K562 (cell line): ENCODE results near the gene MUC5AC. TPM values are rescaled to one million over a fixed set of nuclear protein-coding genes. Genes with fewer than 3 reads are reported as not detected.

Experiments
- ATAC-seq: fragments of 200-7000 bp; cut with Tn5 transposase; 3 replicates; pipeline ENCODE4 v1.9.1; 2020; ENCODE audit warnings: moderate library complexity
- BruUV-seq: library from RNA; stranded (reverse); fragments of 400-500 nt; replicated peaks from 2 replicates; lab custom pipeline; 2021; lab: Mats Ljungman, UMichigan
- CTCF ChIA-PET: fragments of 300-600 bp; formaldehyde crosslinking; extraction: SDS; loops from one replicate; lab custom pipeline; 2021; ENCODE audit warnings: low intra/inter-chr PET ratio; lab: Yijun Ruan, JAX
- POLR2A ChIA-PET: fragments of 300-600, 350-650 bp; sonication (Branson Sonifier 250); formaldehyde crosslinking; extraction: SDS; loops from one replicate; lab custom pipeline; 2021; ENCODE audit warnings: antibody characterized with exemption, inconsistent platforms; lab: Yijun Ruan, JAX
- DNase-seq, 4 experiments: peaks; one replicate each; pipeline versions ENCODE4 v3.0.0 to v3.0.0-alpha.2; 2011 to 2018; ENCODE audit warnings: low spot score in 3 of 4, mixed read lengths in 3 of 4; ENCODE audit errors: extremely low read depth in 1 of 4
- FAIRE-seq: peaks from 2 replicates; lab custom pipeline; 2011; peaks lifted over from hg19 to GRCh38; lab: Jason Lieb, UNC
- H2AFZ ChIP-seq: 2 replicates; pipeline ENCODE4 v1.6.0; 2011; ENCODE audit warnings: low read depth, low read length, control low read depth, inconsistent platforms
- H3K27ac ChIP-seq: fragments of 200-600 bp; 3 replicates; pipeline ENCODE4 v1.8.0; 2011; ENCODE audit warnings: low read depth, mild to moderate bottlenecking, control low read depth, inconsistent platforms, low read length, moderate library complexity, mixed read lengths; ENCODE audit errors: extremely low read depth
- H3K27me3 ChIP-seq, 2 experiments: fragments of 300-600 bp in 1 of 2; 2 replicates in 1 of 2; 3 replicates in 1 of 2; pipeline versions ENCODE4 v1.6.0 to v1.8.0; 2011; ENCODE audit warnings: inconsistent platforms in 2 of 2, low read length in 2 of 2, mild to moderate bottlenecking in 1 of 2, mixed read lengths in 1 of 2, moderate library complexity in 1 of 2; ENCODE audit not compliant: control insufficient read depth in 2 of 2, insufficient read depth in 2 of 2
- H3K36me3 ChIP-seq: fragments of 300-600 bp; 3 replicates; pipeline ENCODE4 v1.8.0; 2011; ENCODE audit warnings: mild to moderate bottlenecking, low read length, inconsistent platforms; ENCODE audit not compliant: control insufficient read depth, insufficient read depth
- H3K4me1 ChIP-seq, 2 experiments: fragments of 200-600 bp in 1 of 2; replicated peaks in 1 of 2; 2 replicates in 1 of 2; 3 replicates in 1 of 2; pipeline versions ENCODE4 v1.5.1 to v1.8.0; 2011; ENCODE audit warnings: inconsistent platforms in 2 of 2, low read length in 2 of 2, mild to moderate bottlenecking in 1 of 2, mixed read lengths in 1 of 2, moderate library complexity in 1 of 2; ENCODE audit not compliant: control insufficient read depth in 2 of 2, insufficient read depth in 2 of 2
- H3K4me2 ChIP-seq: 2 replicates; pipeline ENCODE4 v1.6.1; 2011; ENCODE audit warnings: low read length, control low read depth, inconsistent platforms, mixed read lengths; ENCODE audit not compliant: insufficient read depth
- H3K4me3 ChIP-seq: fragments of 200-600 bp; sonication (generic), shearing (Covaris generic); 2 replicates; pipeline ENCODE4 v1.5.1; 2016; ENCODE audit warnings: control low read depth, inconsistent platforms
- H3K79me2 ChIP-seq: fragments of 200-600 bp; 3 replicates; pipeline ENCODE4 v1.8.0; 2011; ENCODE audit warnings: low read length, inconsistent platforms; ENCODE audit not compliant: control insufficient read depth, insufficient read depth
- H3K9ac ChIP-seq, 2 experiments: 2 replicates each; pipeline versions ENCODE4 v1.6.0 to v1.6.1; 2011; ENCODE audit warnings: low read depth in 2 of 2, low read length in 2 of 2, control low read depth in 1 of 2, inconsistent platforms in 1 of 2, mild to moderate bottlenecking in 1 of 2, mixed read lengths in 1 of 2; ENCODE audit not compliant: insufficient read depth in 1 of 2
- H3K9me1 ChIP-seq: one replicate; pipeline ENCODE4 v1.6.0; 2011; ENCODE audit warnings: inconsistent platforms, mild to moderate bottlenecking, low read length, moderate library complexity; ENCODE audit not compliant: control insufficient read depth, insufficient read depth
- H3K9me3 ChIP-seq: replicated peaks from 2 replicates; pipeline ENCODE4 v1.5.1; 2011; ENCODE audit warnings: low read depth, low read length, inconsistent platforms; ENCODE audit not compliant: control insufficient read depth, insufficient read depth
- H4K20me1 ChIP-seq: replicated peaks from 2 replicates; pipeline ENCODE4 v1.6.1; 2011; ENCODE audit warnings: low read length, inconsistent platforms, mixed read lengths; ENCODE audit not compliant: control insufficient read depth, insufficient read depth
- ERF ChIP-seq: fragments of 450-650 bp; formaldehyde crosslinking; IDR thresholded peaks from 2 replicates; pipeline ENCODE4 v1.4.0; 2020; ENCODE audit warnings: mild to moderate bottlenecking, mixed read lengths
- MYBL2 ChIP-seq, 2 experiments: fragments of 450-650 bp in 1 of 2; sonication (generic) in 1 of 2; formaldehyde crosslinking in 1 of 2; IDR thresholded peaks; 2 replicates each; pipeline versions ENCODE4 v1.6.1 to v1.8.1; 2017 to 2022; ENCODE audit warnings: borderline replicate concordance in 1 of 2, inconsistent platforms in 1 of 2, low read depth in 1 of 2, mild to moderate bottlenecking in 1 of 2, missing genetic modification reagents in 1 of 2, moderate library complexity in 1 of 2
- PTTG1 ChIP-seq: fragments of 450-650 bp; IDR thresholded peaks from 2 replicates; pipeline ENCODE4 v1.6.1; 2016; ENCODE audit warnings: low read depth, mild to moderate bottlenecking, missing genetic modification characterization, missing compliant biosample characterization
- SPI1 ChIP-seq: IDR thresholded peaks from 2 replicates; pipeline ENCODE4 v1.6.1; 2011; ENCODE audit warnings: low read depth, low read length, control low read depth, borderline replicate concordance
- U2AF1 ChIP-seq: fragments of 200-400 bp; formaldehyde crosslinking; optimal IDR thresholded peaks from 2 replicates; pipeline ENCODE3; 2017; ENCODE audit warnings: mild to moderate bottlenecking, low read depth, low read length, moderate library complexity
- ZNF121 ChIP-seq: sonication (generic); formaldehyde crosslinking; conservative IDR thresholded peaks from 2 replicates; pipeline ENCODE4 v1.8.0; 2022; ENCODE audit warnings: missing genetic modification reagents
- ZNF253 ChIP-seq: fragments of 250-450 bp; sonication (Bioruptor Pico); conservative IDR thresholded peaks from 2 replicates; pipeline ENCODE4 v1.6.1; 2021; ENCODE audit warnings: mild to moderate bottlenecking
- ZNF263 ChIP-seq: sonication (generic); formaldehyde crosslinking; IDR thresholded peaks from 2 replicates; pipeline ENCODE4 v1.8.0; 2022; ENCODE audit warnings: mild to moderate bottlenecking, missing genetic modification reagents, borderline replicate concordance
- ZNF347 ChIP-seq: fragments of 450-650 bp; formaldehyde crosslinking; IDR thresholded peaks from 2 replicates; pipeline ENCODE4 v1.4.0; 2020; ENCODE audit warnings: low read depth, mild to moderate bottlenecking, moderate library complexity
- WGBS: fragments of 100-300 bp; shearing (Covaris generic); methylation state at CpG from one replicate; pipeline ENCODE4 v1.1.6; 2016; ENCODE audit warnings: low coverage, mixed read lengths; ENCODE audit not compliant: insufficient coverage; ENCODE audit errors: missing lambda C conversion rate; 5-methylcytosine and 5-hydroxymethylcytosine counted together
- in situ Hi-C: fragments of 300-500 bp; cut with MboI; formaldehyde crosslinking; loops from 4 replicates; pipeline ENCODE4 v1.15.0; 2018; ENCODE audit warnings: inconsistent platforms, mixed read lengths
- intact Hi-C: fragments of 100-400 bp; cut with micrococcal nuclease; formaldehyde crosslinking; loops from 2 replicates; pipeline ENCODE4 v1.14.2; 2022
- polyA plus RNA-seq, 8 experiments: library from polyadenylated mRNA; depleted of rRNA in 4 of 8; stranded (reverse) in 5 of 8; unstranded in 3 of 8; fragments of >200 nt; fragmentation: Nextera tagmentation in 2 of 8; fragmentation: Illumina TruSeq in 1 of 8; extraction: Ambion mirVana in 2 of 8; extraction: Trizol in 1 of 8; gene quantifications; 2 replicates each; pipeline versions ENCODE4 v1.2.1 to v1.2.3, GENCODE V29; 2011 to 2014; ENCODE audit warnings: inconsistent platforms in 1 of 8, missing spikeins in 1 of 8
- total RNA-seq, 7 experiments: library from RNA; depleted of rRNA in 6 of 7; stranded (reverse); fragments of >200 nt in 6 of 7; fragmentation: Illumina TruSeq in 2 of 7; extraction: Trizol in 2 of 7; gene quantifications; 2 replicates each; pipeline versions ENCODE4 v1.2.1 to v1.2.3, GENCODE V29; 2011 to 2021; ENCODE audit warnings: low replicate concordance in 1 of 7

Gene MUC5AC
- total and polyA plus RNA-seq, 9 of the 15 experiments (the other 6 are each of a cell fraction or from before 2014, with no cell fraction given), result not detected

DNA sequence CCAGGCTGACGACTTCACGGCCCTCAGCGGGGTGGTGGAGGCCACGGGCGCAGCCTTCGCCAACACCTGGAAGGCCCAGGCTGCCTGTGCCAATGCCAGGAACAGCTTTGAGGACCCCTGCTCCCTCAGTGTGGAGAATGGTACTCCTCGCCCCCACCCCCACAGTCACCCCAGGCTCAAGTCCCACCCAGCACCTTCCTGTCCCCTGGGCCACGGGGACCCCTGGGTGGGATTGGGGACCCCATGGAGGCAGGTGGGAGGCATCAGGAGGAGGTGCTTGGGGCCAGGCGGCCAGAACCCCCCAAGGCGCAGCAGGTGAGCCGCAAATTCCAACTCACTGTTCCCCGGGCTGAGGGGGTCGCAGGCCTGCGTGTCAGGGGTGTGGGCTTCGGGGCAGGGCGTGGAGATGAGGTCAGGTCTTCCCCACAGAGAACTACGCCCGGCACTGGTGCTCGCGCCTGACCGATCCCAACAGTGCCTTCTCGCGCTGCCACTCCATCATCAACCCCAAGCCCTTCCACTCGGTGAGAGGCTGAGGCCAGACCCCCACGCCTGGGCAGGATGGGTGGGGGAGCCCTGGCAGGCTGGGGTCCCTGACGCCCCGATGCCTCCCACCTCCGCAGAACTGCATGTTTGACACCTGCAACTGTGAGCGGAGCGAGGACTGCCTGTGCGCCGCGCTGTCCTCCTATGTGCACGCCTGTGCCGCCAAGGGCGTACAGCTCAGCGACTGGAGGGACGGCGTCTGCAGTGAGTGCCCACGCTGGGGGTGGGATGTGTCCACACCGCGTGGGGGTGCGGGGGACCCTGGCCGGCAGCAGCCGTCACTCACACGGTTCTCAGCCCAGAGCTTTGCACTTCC lies 74.5 kb downstream of the MUC5AC start:
- no peak for FAIRE-seq
- no TSS peak for BruUV-seq
- WGBS, result 19% methylated on average over 24 of the region's 46 CpGs

DNA sequence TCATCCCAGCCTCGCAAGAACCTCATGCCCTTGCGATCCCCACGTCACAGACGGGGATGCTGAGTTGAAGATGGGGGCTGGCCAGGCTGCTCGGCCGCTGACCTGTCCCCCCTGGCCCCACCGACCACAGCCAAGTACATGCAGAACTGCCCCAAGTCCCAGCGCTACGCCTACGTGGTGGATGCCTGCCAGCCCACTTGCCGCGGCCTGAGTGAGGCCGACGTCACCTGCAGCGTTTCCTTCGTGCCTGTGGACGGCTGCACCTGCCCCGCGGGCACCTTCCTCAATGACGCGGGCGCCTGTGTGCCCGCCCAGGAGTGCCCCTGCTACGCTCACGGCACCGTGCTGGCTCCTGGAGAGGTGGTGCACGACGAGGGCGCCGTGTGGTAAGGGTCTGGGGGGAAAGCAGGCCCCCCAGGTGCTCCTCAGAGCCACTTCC lies 75.1 kb downstream of the MUC5AC start:
- intact Hi-C loops (no loop called here), in situ Hi-C loops (no loop called here)
- Histone ChIP-seq H4K20me1 (0 out of 2 replicates have a peak, but pooled peaks cover 9% of the 10 kb centered on the region), H3K36me3 (no peaks in the 10 kb centered on the region), H2AFZ (no peak overlapping the region), H3K27me3 (peaks cover 0 to 57% of the 10 kb centered on the region in 2 experiments; a peak in 2 of 5 replicates), H3K27ac (no peak overlapping the region), H3K9me1 (peaks cover 2% of the 10 kb centered on the region), H3K9ac (no peak overlapping the region; a peak in 1 of 4 replicates), H3K4me3 (no peak overlapping the region), H3K4me1 (peaks cover 0 to 53% of the 10 kb centered on the region in 2 experiments; a peak in 2 of 5 replicates), H3K9me3 (no peaks in the 10 kb centered on the region), H3K4me2 (no peak overlapping the region), H3K79me2 (no peaks in the 10 kb centered on the region)
- ATAC-seq (no peak), DNase-seq (no peak), FAIRE-seq (no peak)
- BruUV-seq, result no TSS peak
- POLR2A ChIA-PET, result no interaction called here
- 7% methylated on average over 24 of the region's 30 CpGs for WGBS
- no peak for TF ChIP-seq ZNF263 (CRISPR knock-in tag)
- TF ChIP-seq ERF (CRISPR knock-in tag), result no peak
- TF ChIP-seq ZNF347 (CRISPR knock-in tag), result no peak
- CTCF ChIA-PET, result no interaction called here

More for the DNA sequence above, 74.5 kb downstream of the MUC5AC start:
- TF ChIP-seq U2AF1, result no peak
- TF ChIP-seq SPI1, result 0 out of 2 replicates have a peak, but pooled peaks have one; percentile 28
- no peak for TF ChIP-seq PTTG1 (tag)
- no peak for TF ChIP-seq ZNF253 (CRISPR knock-in tag)
- no peak for TF ChIP-seq ZNF121 (CRISPR knock-in tag)
- TF ChIP-seq MYBL2 (IDR thresholded peaks at IDR 0.05; ENCODE audit: low read depth), result no peak
- no peak for TF ChIP-seq MYBL2 (CRISPR knock-in tag; IDR thresholded peaks at IDR 0.05; ENCODE audit: borderline replicate concordance)
- peaks cover 0 to 57% of the 10 kb centered on the region in 2 experiments; a peak in 2 of 5 replicates for H3K27me3 ChIP-seq
- ChIA-PET POLR2A (no interaction called here), CTCF (no interaction called here)
- no peaks in the 10 kb centered on the region for H3K9me3 ChIP-seq
- in situ Hi-C loops (no loop called here), intact Hi-C loops (no loop called here)
- H3K4me2 ChIP-seq, result no peak overlapping the region
- no peaks in the 10 kb centered on the region for H3K79me2 ChIP-seq
- no peak overlapping the region for H2AFZ ChIP-seq
- H3K27ac ChIP-seq, result no peak overlapping the region
- no peak overlapping the region for H3K4me3 ChIP-seq
- ATAC-seq (no peak), DNase-seq (no peak)
- 0 out of 2 replicates have a peak, but pooled peaks cover 9% of the 10 kb centered on the region for H4K20me1 ChIP-seq
- no peak overlapping the region for H3K9ac ChIP-seq
- H3K9me1 ChIP-seq, result peaks cover 2% of the 10 kb centered on the region
- peaks cover 0 to 59% of the 10 kb centered on the region in 2 experiments; a peak in 2 of 5 replicates for H3K4me1 ChIP-seq
- H3K36me3 ChIP-seq, result no peaks in the 10 kb centered on the region
